ENCODE measurements around the gene NFKB2. TPM values are rescaled to one million over a fixed set of nuclear protein-coding genes. Genes with fewer than 3 reads are reported as not detected.

NFKB2 gene
- 10 to 100 TPM in 3 of 4 donors, 1 to 10 TPM in 1; 6.5 to 22.9 (median 19.2) TPM for total RNA-seq

DNA sequence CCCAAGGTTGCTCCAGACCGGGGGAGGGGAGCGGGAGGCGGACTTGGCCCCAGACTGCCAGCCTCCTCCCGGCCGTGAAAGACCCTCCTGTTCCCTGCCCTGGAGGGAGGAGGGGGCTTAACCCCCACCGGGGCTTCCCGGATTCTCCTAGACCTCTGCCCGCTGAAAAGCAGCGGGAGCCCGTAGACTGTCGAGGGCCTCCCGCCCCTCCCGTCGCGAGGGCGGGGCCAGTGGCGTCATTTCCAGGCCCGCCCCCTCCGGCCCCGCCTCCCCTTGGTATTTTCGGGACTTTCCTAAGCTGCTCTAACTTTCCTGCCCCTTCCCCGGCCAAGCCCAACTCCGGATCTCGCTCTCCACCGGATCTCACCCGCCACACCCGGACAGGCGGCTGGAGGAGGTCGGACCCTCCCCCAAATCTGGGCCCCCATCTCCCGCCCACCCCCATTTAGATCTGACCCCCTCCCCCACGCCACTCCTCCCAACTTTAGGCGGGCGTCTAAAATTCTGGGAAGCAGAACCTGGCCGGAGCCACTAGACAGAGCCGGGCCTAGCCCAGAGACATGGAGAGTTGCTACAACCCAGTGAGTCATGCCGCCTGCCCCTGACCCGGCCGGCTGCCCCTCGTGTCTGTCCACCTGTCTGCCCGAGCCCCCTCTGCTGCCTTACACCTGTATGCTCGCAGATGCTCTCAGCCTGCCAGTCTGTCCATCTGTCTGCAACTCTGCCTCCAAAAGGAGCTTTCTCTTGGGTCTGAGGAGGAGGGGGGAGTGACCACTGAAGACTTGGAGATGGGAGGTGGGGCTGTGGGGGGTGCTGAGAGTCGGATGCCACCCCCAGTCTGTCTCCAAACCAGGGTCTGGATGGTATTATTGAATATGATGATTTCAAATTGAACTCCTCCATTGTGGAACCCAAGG lies at the start of gene NFKB2:
TSS of gene NFKB2 (plus strand) at position 306 of the 917 bp plus-strand sequence. CDS start at position 561, 255 bp downstream.
- Histone ChIP-seq H3K4me1 (peaks cover 0 to 42% (median 26%) of the 10 kb centered on the region in 4 donors), H3K27me3 (no peaks in the 10 kb centered on the region), H3K27ac (peak within 1 kb of the TSS; percentile 95 to 97 (median 96)), H3K4me3 (peak within 1 kb of the TSS; percentile 68 to 79 (median 69)), H3K9me3 (no peaks in the 10 kb centered on the region), H3K36me3 (peaks cover 0 to 5% (median 0%) of the 10 kb centered on the region in 3 donors)
- peak; percentile 12 to 71 for TF ChIP-seq POLR2A (IDR thresholded peaks at IDR 0.05)
- TF ChIP-seq, protein P1, sequence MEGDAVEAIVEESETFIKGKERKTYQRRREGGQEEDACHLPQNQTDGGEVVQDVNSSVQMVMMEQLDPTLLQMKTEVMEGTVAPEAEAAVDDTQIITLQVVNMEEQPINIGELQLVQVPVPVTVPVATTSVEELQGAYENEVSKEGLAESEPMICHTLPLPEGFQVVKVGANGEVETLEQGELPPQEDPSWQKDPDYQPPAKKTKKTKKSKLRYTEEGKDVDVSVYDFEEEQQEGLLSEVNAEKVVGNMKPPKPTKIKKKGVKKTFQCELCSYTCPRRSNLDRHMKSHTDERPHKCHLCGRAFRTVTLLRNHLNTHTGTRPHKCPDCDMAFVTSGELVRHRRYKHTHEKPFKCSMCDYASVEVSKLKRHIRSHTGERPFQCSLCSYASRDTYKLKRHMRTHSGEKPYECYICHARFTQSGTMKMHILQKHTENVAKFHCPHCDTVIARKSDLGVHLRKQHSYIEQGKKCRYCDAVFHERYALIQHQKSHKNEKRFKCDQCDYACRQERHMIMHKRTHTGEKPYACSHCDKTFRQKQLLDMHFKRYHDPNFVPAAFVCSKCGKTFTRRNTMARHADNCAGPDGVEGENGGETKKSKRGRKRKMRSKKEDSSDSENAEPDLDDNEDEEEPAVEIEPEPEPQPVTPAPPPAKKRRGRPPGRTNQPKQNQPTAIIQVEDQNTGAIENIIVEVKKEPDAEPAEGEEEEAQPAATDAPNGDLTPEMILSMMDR (IDR thresholded peaks at IDR 0.05): no peak
- DNase-seq: peak; percentile 92 to 95 (median 92)

DNA sequence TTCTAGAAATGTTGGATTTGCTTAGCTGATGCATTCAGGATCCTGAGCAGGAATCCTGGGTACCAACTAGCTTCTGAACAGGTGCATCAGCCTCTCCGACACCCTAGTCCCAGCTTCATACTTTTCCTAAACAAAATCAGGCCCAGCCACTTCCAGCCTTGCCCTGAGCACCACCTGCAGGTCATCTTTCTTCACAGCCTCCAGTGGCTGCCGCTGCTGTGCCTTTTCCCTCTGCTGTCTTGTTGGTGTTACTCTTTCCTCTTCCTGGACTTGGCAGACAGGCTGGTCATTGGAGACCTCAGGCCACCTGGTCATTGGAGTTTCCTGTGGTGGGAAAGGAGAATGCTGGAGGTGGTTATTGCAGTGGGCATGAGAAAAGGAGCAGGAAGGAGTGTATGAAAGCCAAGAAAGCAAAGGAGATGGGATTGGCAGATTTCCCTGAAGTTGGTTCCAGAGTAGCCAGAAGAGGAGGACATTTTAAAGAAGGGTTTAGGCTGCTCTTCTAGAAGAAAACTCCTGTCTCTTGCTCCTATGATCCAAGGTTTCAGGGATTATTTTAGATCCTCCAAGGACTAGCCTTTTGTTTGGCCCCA lies 48.2 kb upstream of the NFKB2 start:
- Histone ChIP-seq H3K4me1 (no peaks in the 10 kb centered on the region), H3K27me3 (no peaks in the 10 kb centered on the region), H3K4me3 (no peak overlapping the region), H3K36me3 (peaks cover 0 to 71% (median 0%) of the 10 kb centered on the region in 3 donors), H3K9me3 (no peaks in the 10 kb centered on the region), H3K27ac (no peak overlapping the region)
- TF ChIP-seq POLR2A (IDR thresholded peaks at IDR 0.05): no peak
- TF ChIP-seq, protein P1 (IDR thresholded peaks at IDR 0.05): peak in 3 of 6 experiments; percentile 45 to 49 (median 48)
- peak in 1 of 3 donors; percentile 51 for DNase-seq

DNA sequence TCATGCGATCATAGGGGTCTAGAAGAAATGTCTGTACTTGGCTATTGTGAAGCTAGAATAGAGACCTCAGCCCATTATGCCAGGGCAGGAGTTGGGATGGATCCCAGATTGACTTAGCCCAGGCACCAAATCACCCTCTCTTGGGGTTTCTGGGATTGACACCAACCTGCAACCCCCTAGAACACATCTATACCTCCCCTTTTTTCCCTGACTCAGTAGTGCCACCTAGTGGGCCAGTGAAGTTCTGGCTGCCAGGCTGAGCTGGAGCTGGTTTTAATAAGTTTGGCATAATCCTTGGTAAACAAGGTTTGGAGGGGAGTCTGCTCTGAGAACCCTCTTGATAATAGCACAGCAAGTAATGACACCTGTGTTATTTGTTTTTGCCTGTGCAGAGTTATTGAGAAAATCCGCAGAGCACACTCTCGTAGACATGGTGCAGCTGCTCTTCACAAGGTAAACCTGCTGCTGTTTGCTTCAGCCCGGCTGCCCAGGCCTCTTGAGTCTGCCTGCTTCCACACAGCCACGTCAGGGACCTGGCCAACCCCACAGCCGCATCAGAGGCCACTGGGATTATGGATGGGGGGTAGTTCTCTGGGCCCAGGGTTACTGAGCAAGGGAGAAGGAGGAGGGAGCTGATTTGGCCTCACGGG lies 43.3 kb upstream of the NFKB2 start:
- Histone ChIP-seq H3K4me3 (no peak overlapping the region), H3K9me3 (no peaks in the 10 kb centered on the region), H3K27me3 (no peaks in the 10 kb centered on the region), H3K27ac (no peak overlapping the region), H3K36me3 (peaks cover 0 to 93% (median 0%) of the 10 kb centered on the region in 3 donors), H3K4me1 (no peaks in the 10 kb centered on the region)
- TF ChIP-seq, protein P1 (IDR thresholded peaks at IDR 0.05): peak; percentile 70 to 93 (median 82)
- no peak for TF ChIP-seq POLR2A (IDR thresholded peaks at IDR 0.05)
- peak; percentile 47 to 76 (median 55) for DNase-seq

DNA sequence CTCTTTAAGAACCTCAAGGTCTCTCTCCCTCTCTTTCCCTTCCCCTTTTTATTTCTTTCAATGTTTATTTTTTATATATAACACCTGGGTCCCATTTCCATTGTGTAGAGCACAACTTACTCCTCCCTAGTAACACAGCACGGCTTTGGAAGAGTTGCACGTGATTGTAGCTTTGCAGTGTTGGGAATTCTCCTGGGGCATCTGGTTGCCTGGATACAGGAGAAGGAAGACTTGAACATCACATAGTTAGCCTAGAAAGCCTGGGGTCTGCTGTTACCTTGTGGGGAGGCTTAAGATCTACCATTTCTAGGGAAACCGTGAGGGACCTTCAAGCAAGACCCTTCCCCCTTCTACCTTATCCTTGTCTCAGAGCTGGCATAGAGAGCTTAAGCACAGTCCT lies 41.1 kb upstream of the NFKB2 start:
- no peak for TF ChIP-seq POLR2A (IDR thresholded peaks at IDR 0.05)
- TF ChIP-seq, protein P1 (IDR thresholded peaks at IDR 0.05): no peak
- Histone ChIP-seq H3K9me3 (no peaks in the 10 kb centered on the region), H3K4me3 (no peak overlapping the region), H3K36me3 (peaks cover 0 to 93% (median 0%) of the 10 kb centered on the region in 3 donors), H3K27me3 (no peaks in the 10 kb centered on the region), H3K4me1 (no peaks in the 10 kb centered on the region), H3K27ac (no peak overlapping the region)
- DNase-seq: no peak

DNA sequence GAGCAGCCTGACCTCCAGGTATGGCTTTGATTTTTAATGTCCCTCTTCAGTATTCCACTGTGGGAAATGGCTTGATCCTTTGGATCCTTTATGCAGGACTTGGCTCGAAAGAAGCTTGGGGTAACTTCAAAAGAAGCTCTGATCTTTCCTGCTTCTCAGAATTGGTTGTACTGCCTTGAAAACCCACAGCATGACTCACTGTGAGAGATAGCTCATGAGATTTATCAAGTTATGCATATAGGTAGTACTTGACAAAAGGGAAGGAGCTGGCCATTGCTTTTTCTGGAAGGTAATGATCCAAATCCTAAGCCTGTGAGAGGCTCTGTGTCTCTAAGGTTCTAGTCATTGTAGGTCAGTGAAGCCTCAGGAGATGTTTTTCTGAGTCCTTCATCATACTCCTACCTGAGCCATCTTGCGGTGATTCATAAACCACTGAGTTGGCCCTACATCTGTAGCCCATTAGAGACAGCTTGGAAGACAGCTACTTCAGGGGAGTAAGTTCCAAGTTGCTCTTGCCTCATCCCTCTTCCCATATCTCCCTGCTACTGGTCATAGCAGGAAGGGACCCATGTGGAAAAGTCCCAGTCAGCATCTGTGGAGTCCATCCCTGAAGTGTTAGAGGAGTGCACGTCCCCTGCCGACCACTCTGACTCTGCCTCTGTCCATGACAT lies 36.7 kb upstream of the NFKB2 start:
- Histone ChIP-seq H3K4me1 (no peaks in the 10 kb centered on the region), H3K9me3 (no peaks in the 10 kb centered on the region), H3K36me3 (peaks cover 0 to 96% (median 0%) of the 10 kb centered on the region in 3 donors), H3K27ac (no peak overlapping the region), H3K27me3 (no peaks in the 10 kb centered on the region), H3K4me3 (no peak overlapping the region)
- TF ChIP-seq, protein P1 (IDR thresholded peaks at IDR 0.05): no peak
- no peak for TF ChIP-seq POLR2A (IDR thresholded peaks at IDR 0.05)
- no peak for DNase-seq

All from Peyer's patch (tissue), 4 donors.